Erythroblast (primary cell): Measurements from ENCODE around the gene CCAR1.
"Not testable (repeated sequence)": the region's sequence is repeated elsewhere in the genome, so short reads cannot be mapped to it uniquely, and the experiment has no call there.

Source experiments
- DNase-seq, 2 experiments: peaks; one replicate each; lab custom pipeline; 2025; lab: John Stamatoyannopoulos, UW
- GATA1 ChIP-seq: IDR thresholded peaks from 2 replicates; pipeline ENCODE4 v1.6.1; 2011; ENCODE audit warnings: low read depth, mild to moderate bottlenecking, control low read depth, low read length, moderate library complexity
- POLR2A ChIP-seq: IDR thresholded peaks from 2 replicates; pipeline ENCODE4 v1.6.1; 2011; ENCODE audit warnings: mild to moderate bottlenecking, low read length

The CCAR1 gene

GRCh38 chr10:68734349-68734748 is 13.3 kb downstream of the CCAR1 start:
- DNase-seq = no peak
- no peak for TF ChIP-seq POLR2A
- TF ChIP-seq GATA1 = no peak

GRCh38 chr10:68735119-68735518 is 14.1 kb downstream of the CCAR1 start:
- TF ChIP-seq GATA1 (no peak), POLR2A (no peak)
- DNase-seq = no peak

- DNase-seq = not testable (repeated sequence)
Measured at GRCh38 chr10:68735739-68736138, 14.7 kb downstream of the CCAR1 start.

- DNase-seq = not testable (repeated sequence)
Measured at GRCh38 chr10:68740676-68741075, 19.6 kb downstream of the CCAR1 start.

GRCh38 chr10:68742397-68742796 is 21.4 kb downstream of the CCAR1 start:
- TF ChIP-seq POLR2A = no peak
- TF ChIP-seq GATA1 = no peak
- DNase-seq = no peak

GRCh38 chr10:68752711-68753350 is 31.8 kb downstream of the CCAR1 start:
- TF ChIP-seq POLR2A = no peak
- TF ChIP-seq GATA1 = no peak
- no peak for DNase-seq

GRCh38 chr10:68756246-68756645 is 35.2 kb downstream of the CCAR1 start:
- DNase-seq = no peak

GRCh38 chr10:68756766-68757165 is 35.7 kb downstream of the CCAR1 start:
- TF ChIP-seq POLR2A = no peak
- TF ChIP-seq GATA1 = no peak

More at GRCh38 chr10:68756246-68756645, 35.2 kb downstream of the CCAR1 start:
- no peak for TF ChIP-seq POLR2A
- no peak for TF ChIP-seq GATA1

GRCh38 chr10:68759223-68759863 is 38.3 kb downstream of the CCAR1 start:
- TF ChIP-seq GATA1 (no peak), POLR2A (no peak)
- DNase-seq = no peak

More at GRCh38 chr10:68756766-68757165, 35.7 kb downstream of the CCAR1 start:
- no peak for DNase-seq

- no peak for DNase-seq
- no peak for TF ChIP-seq POLR2A
- no peak for TF ChIP-seq GATA1
Measured at GRCh38 chr10:68759967-68760366, 38.9 kb downstream of the CCAR1 start.

- DNase-seq = not testable (repeated sequence)
Measured at GRCh38 chr10:68767407-68767806, 46.4 kb downstream of the CCAR1 start.

GRCh38 chr10:68781613-68782574 is 60.9 kb downstream of the CCAR1 start:
- DNase-seq = no peak
- no peak for TF ChIP-seq POLR2A
- TF ChIP-seq GATA1 = no peak

GRCh38 chr10:68784476-68784875 is 63.4 kb downstream of the CCAR1 start:
- TF ChIP-seq GATA1 (no peak), POLR2A (no peak)
- DNase-seq = no peak

GRCh38 chr10:68787813-68788212 is 66.8 kb downstream of the CCAR1 start:
- DNase-seq = no peak

More at GRCh38 chr10:68787813-68788212, 66.8 kb downstream of the CCAR1 start:
- TF ChIP-seq GATA1 (no peak), POLR2A (no peak)
